B cell (primary cell): ENCODE measurements around the gene CCDC70. TPM values are rescaled to one million over a fixed set of nuclear protein-coding genes. Genes with fewer than 3 reads are reported as not detected.

Source experiments
- ATAC-seq: fragments of 200-7000 bp; cut with Tn5 transposase; one replicate; pipeline ENCODE4 v1.10.0; 2021; ENCODE audit warnings: low read depth, mild to moderate bottlenecking, moderate number of reproducible peaks, moderate library complexity
- CTCF ChIA-PET: fragments of 350-600 bp; sonication (Branson Sonifier 250); formaldehyde crosslinking; loops from one replicate; lab custom pipeline; 2021; ENCODE audit warnings: antibody characterized with exemption, inconsistent platforms; lab: Charles Lee
- POLR2A ChIA-PET: fragments of 350-600 bp; sonication (Branson Sonifier 250); formaldehyde crosslinking; loops from one replicate; lab custom pipeline; 2021; ENCODE audit warnings: antibody characterized with exemption; lab: Charles Lee
- DNase-seq: peaks from one replicate; pipeline ENCODE4 v3.0.0; 2013
- H2AFZ ChIP-seq: 2 replicates; pipeline ENCODE4 v1.6.1; 2012; ENCODE audit warnings: mild to moderate bottlenecking, low read depth, low read length; ENCODE audit not compliant: insufficient read depth, poor library complexity, severe bottlenecking
- H3K27ac ChIP-seq, 2 donors: 1 replicate in 1 of 2; 2 replicates in 1 of 2; pipeline ENCODE4 v1.5.1; 2012 to 2013; ENCODE audit warnings: low read length in 2 of 2, mild to moderate bottlenecking in 2 of 2, moderate library complexity in 1 of 2
- H3K27me3 ChIP-seq, 4 experiments: fragments of 200-600 bp in 1 of 4; sonication (generic) in 1 of 4; replicated peaks in 1 of 4; 1 replicate in 2 of 4; 2 replicates in 2 of 4; pipeline versions ENCODE4 v1.6.1 to v1.7.0; 2013 to 2016; ENCODE audit warnings: low read length in 3 of 4, mild to moderate bottlenecking in 2 of 4, mixed read lengths in 1 of 4, moderate library complexity in 1 of 4; ENCODE audit not compliant: insufficient read depth in 4 of 4, control insufficient read depth in 3 of 4; ENCODE audit errors: control extremely low read depth in 1 of 4
- H3K36me3 ChIP-seq, 2 experiments: replicated peaks in 1 of 2; 1 replicate in 1 of 2; 2 replicates in 1 of 2; pipeline versions ENCODE4 v1.6.1 to v1.7.1; 2013; ENCODE audit warnings: low read length in 1 of 2; ENCODE audit not compliant: insufficient read depth in 2 of 2, control insufficient read depth in 1 of 2; ENCODE audit errors: control extremely low read depth in 1 of 2, extremely low read depth in 1 of 2
- H3K4me1 ChIP-seq, 2 donors: fragments of 200-600 bp in 1 of 2; sonication (generic) in 1 of 2; 1 replicate in 1 of 2; 2 replicates in 1 of 2; pipeline versions ENCODE4 v1.5.1 to v1.6.1; 2013 to 2017; ENCODE audit warnings: low read length in 2 of 2; ENCODE audit not compliant: control insufficient read depth in 2 of 2, insufficient read depth in 2 of 2
- H3K4me2 ChIP-seq: replicated peaks from 2 replicates; pipeline ENCODE3; 2012; ENCODE audit warnings: mild to moderate bottlenecking, low read depth, low read length; ENCODE audit not compliant: poor library complexity, severe bottlenecking
- H3K4me3 ChIP-seq, 5 experiments: fragments of 200-600 bp in 1 of 5; sonication (generic) in 1 of 5; 1 replicate in 3 of 5; 2 replicates in 2 of 5; pipeline versions ENCODE4 v1.5.1 to v1.7.0; 2011 to 2016; ENCODE audit warnings: low read length in 4 of 5, mild to moderate bottlenecking in 4 of 5, low read depth in 2 of 5, control low read depth in 1 of 5, moderate library complexity in 1 of 5; ENCODE audit not compliant: insufficient read depth in 1 of 5; ENCODE audit errors: control extremely low read depth in 1 of 5, extremely low read depth in 1 of 5
- H3K79me2 ChIP-seq: fragments of 200-600 bp; sonication (generic); one replicate; pipeline ENCODE4 v1.6.0; 2016; ENCODE audit warnings: low read length; ENCODE audit not compliant: control insufficient read depth, insufficient read depth
- H3K9ac ChIP-seq: fragments of 200-600 bp; sonication (generic); 2 replicates; pipeline ENCODE4 v1.6.1; 2017; ENCODE audit warnings: mild to moderate bottlenecking, low read length, moderate library complexity
- H3K9me3 ChIP-seq, 3 donors: one replicate each; pipeline versions ENCODE4 v1.6.1 to v1.7.1; 2013; ENCODE audit warnings: low read length in 2 of 3; ENCODE audit not compliant: control insufficient read depth in 2 of 3, insufficient read depth in 1 of 3; ENCODE audit errors: control extremely low read depth in 1 of 3
- H4K20me1 ChIP-seq: 2 replicates; pipeline ENCODE4 v1.6.0; 2012; ENCODE audit warnings: mild to moderate bottlenecking, low read length; ENCODE audit not compliant: insufficient read depth, control insufficient read depth, poor library complexity, severe bottlenecking
- H3K27ac Mint-ChIP-seq: one replicate; pipeline ENCODE4 v1.8.0; 2021; ENCODE audit warnings: mixed read lengths
- H3K27me3 Mint-ChIP-seq: one replicate; pipeline ENCODE4 v1.8.0; 2021; ENCODE audit warnings: mixed read lengths
- H3K4me1 Mint-ChIP-seq: one replicate; pipeline ENCODE4 v1.8.0; 2021; ENCODE audit warnings: mixed read lengths
- H3K4me3 Mint-ChIP-seq: one replicate; pipeline ENCODE4 v1.8.0; 2021; ENCODE audit warnings: mixed read lengths
- H3K9me3 Mint-ChIP-seq: one replicate; pipeline ENCODE4 v1.8.0; 2022; ENCODE audit warnings: mixed read lengths; ENCODE audit not compliant: insufficient read depth
- EZH2 ChIP-seq: IDR thresholded peaks from 2 replicates; pipeline ENCODE4 v1.6.1; 2012; ENCODE audit warnings: borderline replicate concordance, low read depth, mild to moderate bottlenecking, moderate library complexity, low read length; ENCODE audit not compliant: insufficient read depth, poor library complexity, severe bottlenecking
- WGBS: methylation state at CpG from one replicate; pipeline ENCODE4 v1.1.5; 2013; ENCODE audit warnings: missing lambda C conversion rate; ENCODE audit not compliant: insufficient coverage; 5-methylcytosine and 5-hydroxymethylcytosine counted together
- intact Hi-C: fragments of 100-400 bp; cut with micrococcal nuclease; formaldehyde crosslinking; loops from one replicate; pipeline ENCODE4 v1.10.0; 2022
- polyA plus RNA-seq: library from polyadenylated mRNA; depleted of rRNA; stranded (reverse); fragments of >200 nt; gene quantifications from 2 replicates; pipeline ENCODE4 v1.2.3, GENCODE V29; 2012
- total RNA-seq, 2 donors: library from RNA; stranded (reverse); fragments of 120-200 nt in 1 of 2; gene quantifications; 1 replicate in 1 of 2; 2 replicates in 1 of 2; pipeline versions ENCODE4 v1.2.3 to v1.2.4, GENCODE V29; 2013 to 2022
- TF ChIP-seq, protein P1 (sequence below): fragments of 200-600 bp; IDR thresholded peaks from one replicate; pipeline ENCODE4 v1.8.0; 2022; ENCODE audit warnings: antibody characterized with exemption, mild to moderate bottlenecking

The CCDC70 gene
- total and polyA plus RNA-seq, 2 donors (not counting 1 experiment from before 2014, with no cell fraction given), result not detected

DNA sequence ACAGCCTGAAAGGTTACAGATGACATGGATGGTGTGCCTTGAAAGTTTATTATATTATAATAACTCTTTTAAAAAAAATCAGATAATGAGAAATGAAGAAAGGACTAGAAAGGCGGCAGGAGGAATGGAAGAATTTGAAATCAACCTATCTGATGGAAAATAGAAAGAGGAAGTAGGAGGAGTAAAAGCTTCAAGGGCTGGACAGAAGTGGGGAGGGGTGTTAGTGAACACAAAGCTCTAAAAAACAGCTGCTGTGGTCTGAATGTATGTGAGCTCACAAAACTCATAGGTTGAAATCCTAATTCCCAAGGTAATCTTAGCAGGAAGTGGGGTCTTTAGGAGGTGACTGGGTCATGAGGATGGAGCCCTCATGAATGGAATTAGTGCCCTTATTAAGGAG is 19.5 kb downstream of the CCDC70 start:
- H3K36me3 ChIP-seq, result no peaks in the 10 kb centered on the region
- 100% methylated on average over 1 of the region's 1 CpG for WGBS
- ATAC-seq (no peak), DNase-seq (no peak)
- no peaks in the 10 kb centered on the region for H3K79me2 ChIP-seq
- H3K4me1 Mint-ChIP-seq, result no peaks in the 10 kb centered on the region
- H3K9ac ChIP-seq, result no peak overlapping the region
- H3K27me3 Mint-ChIP-seq, result peaks cover 11% of the 10 kb centered on the region
- H3K4me3 ChIP-seq, result no peak overlapping the region
- TF ChIP-seq, protein P1, sequence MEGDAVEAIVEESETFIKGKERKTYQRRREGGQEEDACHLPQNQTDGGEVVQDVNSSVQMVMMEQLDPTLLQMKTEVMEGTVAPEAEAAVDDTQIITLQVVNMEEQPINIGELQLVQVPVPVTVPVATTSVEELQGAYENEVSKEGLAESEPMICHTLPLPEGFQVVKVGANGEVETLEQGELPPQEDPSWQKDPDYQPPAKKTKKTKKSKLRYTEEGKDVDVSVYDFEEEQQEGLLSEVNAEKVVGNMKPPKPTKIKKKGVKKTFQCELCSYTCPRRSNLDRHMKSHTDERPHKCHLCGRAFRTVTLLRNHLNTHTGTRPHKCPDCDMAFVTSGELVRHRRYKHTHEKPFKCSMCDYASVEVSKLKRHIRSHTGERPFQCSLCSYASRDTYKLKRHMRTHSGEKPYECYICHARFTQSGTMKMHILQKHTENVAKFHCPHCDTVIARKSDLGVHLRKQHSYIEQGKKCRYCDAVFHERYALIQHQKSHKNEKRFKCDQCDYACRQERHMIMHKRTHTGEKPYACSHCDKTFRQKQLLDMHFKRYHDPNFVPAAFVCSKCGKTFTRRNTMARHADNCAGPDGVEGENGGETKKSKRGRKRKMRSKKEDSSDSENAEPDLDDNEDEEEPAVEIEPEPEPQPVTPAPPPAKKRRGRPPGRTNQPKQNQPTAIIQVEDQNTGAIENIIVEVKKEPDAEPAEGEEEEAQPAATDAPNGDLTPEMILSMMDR, result no peak
- no peak for TF ChIP-seq EZH2
- H3K4me3 Mint-ChIP-seq, result no peak overlapping the region
- intact Hi-C loops, result no loop called here
- peaks cover 0 to 15% (median 12%) of the 10 kb centered on the region in 3 donors for H3K9me3 ChIP-seq
- H3K4me2 ChIP-seq, result no peak overlapping the region
- ChIA-PET CTCF (no interaction called here), POLR2A (no interaction called here)
- H3K27ac Mint-ChIP-seq, result no peak overlapping the region
- no peaks in the 10 kb centered on the region for H3K9me3 Mint-ChIP-seq
- no peak overlapping the region for H3K27ac ChIP-seq
- H4K20me1 ChIP-seq, result no peaks in the 10 kb centered on the region
- no peak overlapping the region for H2AFZ ChIP-seq
- peaks cover 0 to 2% (median 0%) of the 10 kb centered on the region in 4 experiments for H3K27me3 ChIP-seq
- H3K4me1 ChIP-seq, result no peaks in the 10 kb centered on the region

DNA sequence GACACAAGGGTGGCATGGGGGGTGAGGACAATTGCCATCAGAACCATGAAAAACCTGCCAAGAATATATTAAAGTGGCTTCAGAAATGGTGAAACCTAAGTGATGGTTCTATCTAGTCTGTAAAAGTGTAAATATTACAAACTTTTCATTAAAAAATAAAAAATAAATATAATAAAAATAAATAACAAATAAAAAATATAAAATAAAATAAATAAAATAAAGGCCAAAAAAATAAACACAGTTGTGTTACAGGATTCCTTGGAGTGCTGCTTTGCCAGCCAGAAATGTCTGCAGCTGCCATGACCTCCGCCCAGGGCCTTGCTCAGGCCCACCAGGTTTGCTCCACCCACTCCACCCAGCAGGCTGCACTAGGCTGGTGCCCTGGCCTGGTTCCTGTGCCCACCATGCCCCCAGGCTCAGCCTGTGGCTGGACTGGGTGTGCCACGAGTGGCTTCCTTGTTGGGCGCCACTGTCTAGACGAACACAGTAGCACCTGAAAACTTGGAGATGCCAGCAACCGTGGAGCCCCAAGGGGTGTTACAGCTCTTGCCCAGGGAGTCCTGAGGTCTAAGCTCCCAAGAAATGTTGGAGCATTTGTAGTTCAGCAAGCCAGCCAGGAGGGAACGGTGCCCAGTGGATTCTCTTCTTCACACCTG is 20.9 kb downstream of the CCDC70 start:
- TF ChIP-seq EZH2, result no peak
- no peaks in the 10 kb centered on the region for H3K4me1 Mint-ChIP-seq
- intact Hi-C loops, result no loop called here
- H3K27ac Mint-ChIP-seq, result no peak overlapping the region
- ATAC-seq (no peak), DNase-seq (no peak)
- Histone ChIP-seq H3K79me2 (no peaks in the 10 kb centered on the region), H3K27me3 (peaks cover 0 to 2% (median 0%) of the 10 kb centered on the region in 4 experiments), H3K27ac (no peak overlapping the region), H2AFZ (no peak overlapping the region), H3K4me2 (no peak overlapping the region), H3K9ac (no peak overlapping the region), H3K9me3 (peaks cover 0 to 15% (median 12%) of the 10 kb centered on the region in 3 donors), H4K20me1 (no peaks in the 10 kb centered on the region), H3K4me1 (no peaks in the 10 kb centered on the region), H3K4me3 (no peak overlapping the region), H3K36me3 (no peaks in the 10 kb centered on the region)
- ChIA-PET POLR2A (no interaction called here), CTCF (interaction anchor here (1.7 kb wide), 1 partner anchor 10 kb away, joined by 3 read pairs; no protein-coding TSS in a partner anchor)
- H3K4me3 Mint-ChIP-seq, result no peak overlapping the region
- no peaks in the 10 kb centered on the region for H3K9me3 Mint-ChIP-seq
- 98% methylated on average over 6 of the region's 6 CpGs for WGBS
- H3K27me3 Mint-ChIP-seq, result peaks cover 7% of the 10 kb centered on the region
